Muscle of arm (tissue), 14 donors: ENCODE results near the gene SEMA5B. TPM values are rescaled to one million over a fixed set of nuclear protein-coding genes. Genes with fewer than 3 reads are reported as not detected.

Experiments used
- DNase-seq: peaks from one replicate; pipeline ENCODE4 v3.0.0-alpha.2; 2013
- long read RNA-seq, 11 donors: transcript quantifications; one replicate each; lab custom pipeline, GENCODE V29; 2026
- polyA plus RNA-seq, 12 donors: library from polyadenylated mRNA; unstranded; fragments of 120-200 nt; gene quantifications; one replicate each; pipeline ENCODE4 v1.2.1, GENCODE V29; 2013; ENCODE audit not compliant: insufficient read length in 12 of 12

Gene SEMA5B
- 10 to 100 TPM in 11 of 12 donors, not detected in 1; 13.4 to 46.2 (median 24.6) TPM for polyA plus RNA-seq
- long read RNA-seq, donor 1, result 0 reads
- long read RNA-seq, donor 2, result 0 reads
- long read RNA-seq, donor 3, result 0 reads
- long read RNA-seq, donor 4, result 0 reads
- long read RNA-seq, donor 5, partial matches to known transcripts, result 34 of 34 reads
- long read RNA-seq, donor 5, other reads (novel, unspliced or antisense), result 0 of 34 reads
- long read RNA-seq, donor 6, result 0 reads
- long read RNA-seq, donor 7, result 0 reads
- long read RNA-seq, donor 8, result 0 reads
- long read RNA-seq, donor 9, result 0 reads
- long read RNA-seq, donor 10, result 0 reads
- long read RNA-seq, donor 11, result 0 reads

DNA sequence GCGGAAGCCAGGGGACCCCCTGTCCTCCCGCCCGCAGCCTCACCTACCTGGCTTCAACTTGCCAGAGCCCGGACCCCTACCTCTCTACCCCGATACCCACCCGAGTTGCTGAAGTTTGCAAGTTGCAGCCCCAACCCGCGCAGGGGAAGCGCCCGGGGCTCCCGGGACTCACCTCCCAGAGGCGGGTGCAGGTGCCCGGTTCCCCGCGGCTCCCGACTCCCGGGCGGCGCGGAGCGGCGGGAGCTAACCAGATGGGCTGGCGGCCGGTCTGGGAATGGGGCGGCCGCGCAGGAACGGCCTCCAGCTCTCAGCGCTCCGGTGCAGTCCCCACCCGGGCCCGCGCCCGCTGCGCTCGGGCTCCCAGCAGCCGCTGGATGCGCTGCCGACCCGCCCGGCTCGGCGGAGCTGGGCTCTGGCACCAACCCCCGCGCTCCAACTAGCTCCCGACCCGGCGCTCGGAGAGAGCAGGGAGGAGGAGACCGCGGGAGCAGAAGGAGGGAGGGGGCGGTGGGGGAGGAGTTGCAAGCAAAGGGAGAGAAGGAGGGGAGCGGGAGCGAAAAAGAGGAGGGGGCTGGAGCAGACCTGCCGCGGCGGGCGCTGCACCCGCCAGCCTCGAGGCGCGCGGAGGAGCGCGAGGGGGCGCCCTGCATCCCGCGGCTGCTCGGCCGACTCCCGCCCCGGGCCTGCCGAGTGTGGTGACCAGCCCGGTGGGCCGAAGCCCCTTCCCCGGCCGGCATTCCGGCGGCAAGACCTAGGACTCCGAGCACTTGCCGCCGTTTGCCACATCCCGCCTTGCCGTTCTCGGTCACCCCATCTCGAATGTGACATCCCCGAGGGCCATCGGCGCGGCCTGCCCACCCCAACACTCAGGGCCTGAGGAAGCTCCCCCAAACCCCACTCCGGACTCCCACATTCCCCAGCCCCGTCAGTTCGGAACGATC lies at the start of gene SEMA5B:
Gene SEMA5B, minus strand, starts transcription at position 472 of the 941 bp plus-strand sequence. CDS start 66,500 bp downstream, outside the sequence.
- peak; percentile 62 for DNase-seq

GRCh38 chr3:123076496-123077418 lies 49.2 kb upstream of the SEMA5B start:
- DNase-seq, result no peak

DNA sequence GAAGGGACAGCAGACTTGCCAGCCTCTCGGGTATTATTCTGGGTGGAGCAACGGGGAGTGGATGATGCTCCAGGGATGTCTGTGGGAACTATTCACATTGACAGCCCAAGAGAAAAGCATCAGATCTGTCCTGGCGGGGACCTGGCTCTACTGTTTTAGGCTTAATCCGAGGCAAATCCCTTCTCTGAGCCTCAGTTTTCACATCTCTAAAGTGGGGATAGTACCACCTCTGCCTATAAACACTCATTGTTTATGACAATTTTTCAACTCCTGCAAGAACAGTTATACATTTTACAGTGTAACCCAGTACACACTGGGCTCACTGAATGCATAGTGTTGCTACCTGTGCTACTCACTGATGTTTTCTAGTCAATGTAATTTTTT lies 48.5 kb upstream of the SEMA5B start:
- no peak for DNase-seq

GRCh38 chr3:123075359-123075758 lies 47.8 kb upstream of the SEMA5B start:
- DNase-seq, result no peak

- DNase-seq, result no peak
Measured at GRCh38 chr3:123072564-123072963, 45.0 kb upstream of the SEMA5B start.

GRCh38 chr3:123072152-123072551 lies 44.6 kb upstream of the SEMA5B start:
- no peak for DNase-seq

GRCh38 chr3:123071581-123071980 lies 44.0 kb upstream of the SEMA5B start:
- DNase-seq, result no peak

GRCh38 chr3:123071146-123071545 lies 43.6 kb upstream of the SEMA5B start:
- DNase-seq, result no peak

DNA sequence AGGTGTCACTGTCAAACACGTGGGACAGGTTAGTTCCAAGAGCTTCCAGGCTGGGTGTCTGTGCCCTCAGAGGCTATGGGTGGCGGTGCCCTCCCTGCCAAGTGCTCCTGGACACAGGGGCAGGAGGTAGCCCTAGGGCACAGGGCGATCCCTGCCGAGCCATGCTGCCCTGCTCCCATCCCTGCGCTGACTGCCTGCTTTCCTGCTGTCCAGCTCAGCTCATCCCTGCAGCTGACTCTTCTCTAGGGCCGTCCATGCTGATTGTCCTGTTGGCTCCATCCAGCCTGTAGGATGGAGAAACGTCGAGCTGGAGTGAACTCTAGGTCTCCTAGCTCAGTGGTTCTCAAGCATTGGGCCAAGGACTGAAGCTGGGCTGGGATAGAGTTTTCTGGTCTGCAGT lies 42.9 kb upstream of the SEMA5B start:
- no peak for DNase-seq

DNA sequence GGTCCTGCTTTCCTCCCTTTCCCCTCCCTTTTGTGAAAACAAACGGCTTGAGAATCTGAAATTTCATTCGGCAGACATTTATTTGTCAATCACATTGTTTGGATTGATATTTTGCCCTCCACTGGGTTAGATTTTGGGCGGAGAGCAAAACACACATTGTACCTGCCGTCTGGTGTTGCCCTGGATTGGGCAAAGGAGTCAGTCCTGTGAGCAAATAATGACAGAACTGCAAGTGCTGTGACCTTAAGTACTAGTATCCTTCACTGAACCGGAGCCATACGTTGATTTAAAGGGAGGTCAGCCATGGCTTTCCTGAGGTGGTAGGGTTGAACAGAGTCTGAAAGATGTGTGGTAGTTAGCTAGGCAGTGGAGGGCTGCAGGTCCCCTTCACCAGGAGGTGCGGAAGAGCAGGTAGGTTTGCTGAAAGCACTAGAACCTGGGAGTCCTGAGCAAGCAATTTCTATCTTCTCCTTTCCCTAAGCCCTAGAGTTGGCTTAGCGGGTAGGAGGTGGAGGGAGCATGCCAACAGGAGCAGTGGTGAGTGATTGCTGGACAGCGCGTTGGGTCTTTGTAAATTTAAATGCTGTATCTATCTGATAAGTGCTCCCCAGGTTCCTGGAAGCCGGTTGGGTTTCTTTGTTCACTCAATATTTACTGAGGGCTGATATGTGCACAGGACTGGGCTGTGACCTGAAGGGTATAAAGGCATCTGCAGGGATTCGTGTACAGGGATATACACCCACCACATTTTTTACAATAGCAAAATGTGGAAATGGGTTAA lies 41.2 kb upstream of the SEMA5B start:
- DNase-seq, result no peak

GRCh38 chr3:123067689-123068600 lies 40.4 kb upstream of the SEMA5B start:
- DNase-seq, result no peak

- peak; percentile 88 for DNase-seq
Measured at GRCh38 chr3:123066896-123067688, 39.5 kb upstream of the SEMA5B start, which contains the start of gene PDIA5. Gene PDIA5, plus strand, starts transcription at chr3:123067025. Its CDS starts 140 bp downstream, at chr3:123067165.

GRCh38 chr3:123066599-123066895 lies 39.0 kb upstream of the SEMA5B start:
- DNase-seq, result no peak

- no peak for DNase-seq
Measured at GRCh38 chr3:123064914-123065313, 37.4 kb upstream of the SEMA5B start.

DNA sequence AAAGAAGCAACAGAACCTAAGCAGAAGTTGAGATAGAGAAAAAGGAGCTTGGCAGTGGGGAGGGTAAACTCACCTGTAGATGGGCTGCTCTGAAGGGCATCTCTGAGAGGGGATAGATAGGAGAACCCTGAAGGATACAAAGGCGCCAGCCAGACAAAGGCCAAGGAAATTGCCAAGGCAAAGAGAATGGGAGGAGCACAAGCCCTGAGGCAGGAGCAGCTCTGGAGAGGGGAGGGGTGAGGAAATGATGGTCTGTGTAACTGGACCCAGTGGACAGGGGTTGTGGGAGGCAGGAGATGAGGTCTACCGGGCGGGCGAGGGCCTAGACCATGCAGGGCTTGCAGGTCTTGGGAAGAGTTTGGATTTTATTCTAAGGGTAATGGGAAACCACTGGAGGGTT lies 36.9 kb upstream of the SEMA5B start:
- no peak for DNase-seq

- DNase-seq, result no peak
Measured at GRCh38 chr3:123063034-123063433, 35.5 kb upstream of the SEMA5B start.

GRCh38 chr3:123061856-123062255 lies 34.3 kb upstream of the SEMA5B start:
- no peak for DNase-seq

DNA sequence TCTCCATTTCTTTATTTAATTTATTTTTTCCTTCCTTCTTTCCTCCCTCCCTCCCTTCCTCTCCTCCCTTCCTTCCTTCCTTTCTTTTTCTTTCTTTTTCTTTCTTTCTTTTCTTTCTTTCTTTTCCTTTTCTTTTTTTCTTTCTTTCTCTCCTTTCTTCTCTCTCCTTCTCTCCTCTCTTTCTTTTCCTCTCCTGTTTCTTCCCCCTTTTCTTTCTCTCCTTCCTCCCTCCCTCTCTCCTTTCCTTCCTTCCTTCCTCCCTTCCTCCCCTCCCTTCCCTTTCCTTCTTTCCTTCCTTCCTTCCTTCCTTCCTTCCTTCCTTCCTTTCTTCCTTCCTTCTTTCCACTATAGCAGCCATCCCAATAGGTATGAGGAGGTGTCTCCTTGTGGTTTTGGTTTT lies 32.5 kb upstream of the SEMA5B start:
- no peak for DNase-seq

DNA sequence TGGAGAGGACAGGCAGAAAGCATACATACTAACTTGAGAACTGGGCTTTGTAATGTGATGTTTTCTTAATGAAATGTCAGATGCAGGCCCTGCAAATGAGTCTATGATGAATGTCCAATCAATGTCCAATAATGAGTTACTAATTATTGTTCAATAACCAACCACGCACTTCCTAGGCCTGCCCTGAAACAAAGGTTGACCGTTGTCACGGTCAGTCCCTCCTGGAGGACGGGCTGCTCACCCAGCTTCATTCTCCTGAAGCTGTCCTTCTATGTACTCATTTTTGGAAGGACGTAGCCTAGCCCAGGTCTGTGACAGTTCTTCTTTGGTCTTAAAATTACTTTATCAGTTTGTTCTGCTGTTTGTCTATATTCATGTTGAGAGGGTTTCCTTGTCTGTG lies 30.9 kb upstream of the SEMA5B start:
- no peak for DNase-seq
